Brain microvascular endothelial cell (primary cell): ENCODE measurements around the gene CLIP2.

ENCODE experiments used
- DNase-seq: peaks from one replicate; pipeline ENCODE4 v3.0.0-alpha.2; 2020
- H3K27ac ChIP-seq: fragments of 250-450 bp; sonication (Bioruptor Pico); 2 replicates; pipeline ENCODE4 v1.5.1; 2020; ENCODE audit warnings: mild to moderate bottlenecking, moderate library complexity
- H3K27me3 ChIP-seq: fragments of 250-450 bp; sonication (Bioruptor Pico); replicated peaks from 2 replicates; pipeline ENCODE4 v1.5.1; 2020; ENCODE audit warnings: mild to moderate bottlenecking
- H3K36me3 ChIP-seq: fragments of 250-450 bp; sonication (Bioruptor Pico); replicated peaks from 2 replicates; pipeline ENCODE4 v1.5.1; 2020; ENCODE audit warnings: mild to moderate bottlenecking
- H3K4me3 ChIP-seq: 2 replicates; pipeline ENCODE4 v1.5.1; 2011; ENCODE audit warnings: low read depth, mild to moderate bottlenecking, control low read depth, low read length, moderate library complexity
- CTCF ChIP-seq: IDR thresholded peaks from 2 replicates; pipeline ENCODE4 v1.5.1; 2011; ENCODE audit warnings: low read depth, mild to moderate bottlenecking, moderate library complexity, low read length, control low read depth, inconsistent platforms; ENCODE audit errors: missing control alignments
- in situ Hi-C: cut with HindIII; loops from 2 replicates; pipeline ENCODE4 v1.10.0; 2017; ENCODE audit warnings: low sequenced_read_pairs, low pct_ligation_motif_present

Gene CLIP2

DNA sequence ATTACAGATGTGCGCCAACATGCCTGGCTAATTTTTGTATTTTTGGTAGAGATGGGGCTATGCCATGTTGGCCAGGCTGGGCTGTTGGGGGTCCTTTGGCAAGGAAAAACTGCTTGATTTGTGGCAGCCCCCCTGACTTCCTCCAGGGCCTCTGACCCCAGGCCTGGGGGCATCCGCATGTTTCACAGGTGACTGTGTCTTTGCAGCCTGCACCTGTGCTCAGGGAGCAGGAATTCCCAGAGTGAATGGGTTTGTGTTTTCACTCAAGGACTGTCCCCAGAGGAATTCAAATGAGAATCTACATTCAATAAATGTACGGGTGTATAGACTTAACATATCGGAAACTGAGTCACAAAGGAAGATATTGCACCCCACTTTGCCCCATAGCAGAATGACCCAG lies 11.6 kb upstream of the CLIP2 start:
- no peaks in the 10 kb centered on the region for H3K36me3 ChIP-seq
- in situ Hi-C loops, result no loop called here
- no peak overlapping the region for H3K27ac ChIP-seq
- no peak overlapping the region for H3K4me3 ChIP-seq
- DNase-seq, result no peak
- no peak for TF ChIP-seq CTCF
- no peaks in the 10 kb centered on the region for H3K27me3 ChIP-seq

- Histone ChIP-seq H3K27me3 (no peaks in the 10 kb centered on the region), H3K27ac (peak overlapping the region; percentile 85), H3K36me3 (no peaks in the 10 kb centered on the region), H3K4me3 (no peak overlapping the region)
- no peak for TF ChIP-seq CTCF
- in situ Hi-C loops, result no loop called here
- peak; percentile 66 for DNase-seq
These were observed 8.2 kb upstream of the CLIP2 start for GRCh38 chr7:74280985-74281384.

DNA sequence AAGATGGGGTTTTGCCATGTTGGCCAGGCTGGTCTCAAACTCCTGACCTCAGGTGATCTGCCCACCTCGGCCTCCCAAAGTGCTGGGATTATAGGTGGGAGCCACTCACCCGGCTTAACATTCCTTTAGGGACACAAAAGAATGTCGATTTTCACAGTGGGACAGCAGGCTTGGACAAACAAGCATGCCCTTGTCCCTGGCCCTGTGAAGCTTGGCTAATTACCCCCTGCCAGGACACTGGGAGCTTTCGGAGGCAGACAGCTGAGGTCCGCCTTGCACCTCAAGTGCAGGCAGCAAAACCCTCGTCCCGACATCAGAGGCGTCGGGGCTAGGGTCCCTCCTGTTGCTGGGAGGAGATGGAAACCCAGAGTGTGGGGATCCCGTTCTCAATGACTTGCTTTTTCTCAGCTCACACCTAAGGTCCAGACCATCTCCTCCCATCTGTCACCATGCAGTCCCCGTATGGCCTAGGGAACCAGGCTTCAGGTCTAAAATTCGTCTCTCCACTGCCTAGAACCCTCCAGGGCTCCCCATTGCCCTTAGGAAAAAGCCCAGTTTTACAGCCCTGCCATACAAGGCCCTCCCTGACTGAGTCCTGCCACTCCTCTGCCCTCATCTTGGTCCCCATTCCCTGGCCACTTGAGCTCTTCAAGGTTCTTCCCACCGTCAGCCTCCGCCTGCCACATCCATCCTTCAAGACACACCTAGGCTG lies 6.3 kb upstream of the CLIP2 start:
- TF ChIP-seq CTCF, result no peak
- H3K27me3 ChIP-seq, result no peaks in the 10 kb centered on the region
- in situ Hi-C loops, result no loop called here
- no peaks in the 10 kb centered on the region for H3K36me3 ChIP-seq
- no peak for DNase-seq
- no peak overlapping the region for H3K27ac ChIP-seq
- H3K4me3 ChIP-seq, result no peak overlapping the region

- no peaks in the 10 kb centered on the region for H3K36me3 ChIP-seq
- no peak overlapping the region for H3K27ac ChIP-seq
- no peak for TF ChIP-seq CTCF
- in situ Hi-C loops, result no loop called here
- no peak overlapping the region for H3K4me3 ChIP-seq
- H3K27me3 ChIP-seq, result no peaks in the 10 kb centered on the region
- no peak for DNase-seq
These were observed 5.3 kb upstream of the CLIP2 start for GRCh38 chr7:74283858-74284447.

GRCh38 chr7:74284781-74285259 lies 4.4 kb upstream of the CLIP2 start:
- no peak for DNase-seq
- H3K4me3 ChIP-seq, result no peak overlapping the region
- in situ Hi-C loops, result no loop called here
- H3K27ac ChIP-seq, result no peak overlapping the region
- TF ChIP-seq CTCF, result no peak
- H3K36me3 ChIP-seq, result no peaks in the 10 kb centered on the region
- no peaks in the 10 kb centered on the region for H3K27me3 ChIP-seq
